ENCODE data around the gene COL6A6.

GRCh38 chr3:130519754-130520153 is 2.8 kb downstream of the COL6A6 start:
- TF ChIP-seq CTCF (IDR thresholded peaks at IDR 0.05) (no peak), POLR2A (IDR thresholded peaks at IDR 0.05) (no peak)

Data from stomach (tissue), 4 donors.